GM23338 (cell line): ENCODE measurements around the gene PPP2R5E. TPM values are rescaled to one million over a fixed set of nuclear protein-coding genes. Genes with fewer than 3 reads are reported as not detected.

ENCODE experiments used
- ATAC-seq: fragments of 200-7000 bp; cut with Tn5 transposase; 3 replicates; pipeline ENCODE4 v1.9.1; 2020
- DNase-seq: peaks from one replicate; pipeline ENCODE4 v3.0.0-alpha.2; 2015; ENCODE audit warnings: low spot score
- H2AFZ ChIP-seq: fragments of 200-600 bp; sonication (generic); 2 replicates; pipeline ENCODE4 v1.8.0; 2016; ENCODE audit warnings: antibody characterized with exemption, mild to moderate bottlenecking, moderate library complexity
- H3F3A ChIP-seq: fragments of 200-600 bp; sonication (generic); replicated peaks from 2 replicates; pipeline ENCODE4 v1.8.0; 2017; ENCODE audit warnings: antibody characterized with exemption, mixed run types, low read depth
- H3K27ac ChIP-seq: fragments of 200-600 bp; sonication (generic); 2 replicates; pipeline ENCODE4 v1.6.1; 2016; ENCODE audit warnings: low read depth
- H3K27me3 ChIP-seq: fragments of 200-600 bp; sonication (generic); 2 replicates; pipeline ENCODE4 v1.8.0; 2016; ENCODE audit warnings: mild to moderate bottlenecking, mixed run types, moderate library complexity; ENCODE audit not compliant: insufficient read depth
- H3K36me3 ChIP-seq: fragments of 200-600 bp; sonication (generic); 2 replicates; pipeline ENCODE4 v1.8.0; 2016; ENCODE audit warnings: mild to moderate bottlenecking; ENCODE audit not compliant: insufficient read depth
- H3K4me1 ChIP-seq: fragments of 200-600 bp; sonication (generic); 2 replicates; pipeline ENCODE4 v1.8.0; 2016; ENCODE audit warnings: mild to moderate bottlenecking, moderate library complexity; ENCODE audit not compliant: insufficient read depth
- H3K4me2 ChIP-seq: fragments of 200-600 bp; sonication (generic); 2 replicates; pipeline ENCODE4 v1.7.1; 2017; ENCODE audit warnings: mixed run types
- H3K4me3 ChIP-seq: fragments of 200-600 bp; sonication (generic); 2 replicates; pipeline ENCODE4 v1.6.1; 2016; ENCODE audit warnings: mixed run types
- H3K79me2 ChIP-seq: fragments of 200-600 bp; sonication (generic); replicated peaks from 2 replicates; pipeline ENCODE4 v1.8.0; 2017; ENCODE audit warnings: mild to moderate bottlenecking; ENCODE audit not compliant: insufficient read depth
- H3K9me2 ChIP-seq: fragments of 200-600 bp; sonication (generic); 2 replicates; pipeline ENCODE4 v1.8.0; 2017; ENCODE audit not compliant: insufficient read depth
- H4K20me1 ChIP-seq: fragments of 200-600 bp; sonication (generic); replicated peaks from 2 replicates; pipeline ENCODE4 v1.8.0; 2017; ENCODE audit warnings: mild to moderate bottlenecking; ENCODE audit not compliant: insufficient read depth
- H3K27ac Mint-ChIP-seq: 2 replicates; pipeline ENCODE4 v1.8.0; 2020; ENCODE audit warnings: inconsistent platforms, mild to moderate bottlenecking, moderate library complexity, mixed read lengths
- H3K27me3 Mint-ChIP-seq: 3 replicates; pipeline ENCODE4 v1.8.0; 2022; ENCODE audit warnings: low read depth, mild to moderate bottlenecking, moderate library complexity, mixed read lengths, inconsistent platforms; ENCODE audit not compliant: insufficient read depth, poor library complexity
- H3K36me3 Mint-ChIP-seq: 3 replicates; pipeline ENCODE4 v1.8.0; 2021; ENCODE audit warnings: low read depth, mild to moderate bottlenecking, inconsistent platforms, moderate library complexity, mixed read lengths
- H3K4me1 Mint-ChIP-seq: 3 replicates; pipeline ENCODE4 v1.8.0; 2020; ENCODE audit warnings: mild to moderate bottlenecking, inconsistent platforms, mixed read lengths
- H3K4me3 Mint-ChIP-seq: 3 replicates; pipeline ENCODE4 v1.8.0; 2021; ENCODE audit warnings: moderate library complexity, mild to moderate bottlenecking, inconsistent platforms, mixed read lengths
- H3K9me3 Mint-ChIP-seq: 3 replicates; pipeline ENCODE4 v1.8.0; 2020; ENCODE audit warnings: moderate library complexity, mild to moderate bottlenecking, inconsistent platforms, mixed read lengths
- CREB1 ChIP-seq: fragments of 250-450 bp; sonication (Bioruptor Pico); IDR thresholded peaks from 2 replicates; pipeline ENCODE4 v1.5.0; 2020; ENCODE audit warnings: low read depth, mild to moderate bottlenecking, moderate library complexity
- EZH2 ChIP-seq: fragments of 200-600 bp; sonication (generic); IDR thresholded peaks from one replicate; pipeline ENCODE4 v1.8.0; 2017; ENCODE audit warnings: antibody characterized with exemption, mild to moderate bottlenecking, low read depth; ENCODE audit not compliant: unreplicated experiment
- EZH2phosphoT487 ChIP-seq: fragments of 200-600 bp; sonication (generic); IDR thresholded peaks from one replicate; pipeline ENCODE4 v1.8.1; 2018; ENCODE audit warnings: antibody characterized with exemption; ENCODE audit not compliant: unreplicated experiment
- JUNB ChIP-seq: IDR thresholded peaks from one replicate; pipeline ENCODE4 v1.6.1; 2016; ENCODE audit warnings: antibody characterized with exemption; ENCODE audit not compliant: unreplicated experiment
- NANOG ChIP-seq: IDR thresholded peaks from 2 replicates; pipeline ENCODE4 v1.6.1; 2016; ENCODE audit warnings: antibody characterized with exemption, borderline replicate concordance
- POLR2AphosphoS5 ChIP-seq: IDR thresholded peaks from 2 replicates; pipeline ENCODE4 v1.6.1; 2016; ENCODE audit warnings: antibody characterized with exemption, low read depth
- STAT1 ChIP-seq: IDR thresholded peaks from one replicate; pipeline ENCODE4 v1.6.1; 2016; ENCODE audit warnings: antibody characterized with exemption; ENCODE audit not compliant: unreplicated experiment
- ZNF114 ChIP-seq: fragments of 250-450 bp; sonication (Bioruptor Pico); IDR thresholded peaks from 2 replicates; pipeline ENCODE4 v1.5.0; 2020; ENCODE audit warnings: mild to moderate bottlenecking, moderate library complexity
- ZNF331 ChIP-seq: fragments of 250-450 bp; sonication (Bioruptor Pico); IDR thresholded peaks from 2 replicates; pipeline ENCODE4 v1.5.0; 2020; ENCODE audit warnings: low read depth, mild to moderate bottlenecking, moderate library complexity
- polyA plus RNA-seq: library from polyadenylated mRNA; unstranded; fragments of >200 nt; fragmentation: Nextera tagmentation; extraction: Ambion mirVana; gene quantifications from 2 replicates; pipeline ENCODE4 v1.2.1, GENCODE V29; 2016
- total RNA-seq: library from RNA; depleted of rRNA; stranded (reverse); fragments of >200 nt; shearing (Covaris generic); gene quantifications from 2 replicates; pipeline ENCODE4 v1.2.3, GENCODE V29; 2014
- TF ChIP-seq, protein P1 (sequence below): fragments of 250-450 bp; sonication (Bioruptor Pico); IDR thresholded peaks from 2 replicates; pipeline ENCODE4 v1.5.0; 2020; ENCODE audit warnings: mild to moderate bottlenecking, moderate library complexity
- TF ChIP-seq, protein P2 (sequence below): IDR thresholded peaks from 2 replicates; pipeline ENCODE4 v1.6.1; 2016; ENCODE audit warnings: antibody characterized with exemption
- TF ChIP-seq, protein P3 (sequence below): IDR thresholded peaks from one replicate; pipeline ENCODE4 v1.6.1; 2018; ENCODE audit warnings: antibody characterized with exemption; ENCODE audit not compliant: unreplicated experiment
- TF ChIP-seq, protein P4 (sequence below), 2 experiments: fragments of 200-600 bp in 1 of 2; sonication (generic) in 1 of 2; conservative IDR thresholded peaks; 2 replicates each; pipeline versions ENCODE4 v1.5.1 to v1.6.1; 2016 to 2017; ENCODE audit warnings: antibody characterized with exemption in 2 of 2, low read depth in 2 of 2, mild to moderate bottlenecking in 2 of 2, moderate library complexity in 1 of 2

PPP2R5E gene
- total and polyA plus RNA-seq, 2 experiments from 2014 or later, result 40.9 to 45.5 TPM

DNA sequence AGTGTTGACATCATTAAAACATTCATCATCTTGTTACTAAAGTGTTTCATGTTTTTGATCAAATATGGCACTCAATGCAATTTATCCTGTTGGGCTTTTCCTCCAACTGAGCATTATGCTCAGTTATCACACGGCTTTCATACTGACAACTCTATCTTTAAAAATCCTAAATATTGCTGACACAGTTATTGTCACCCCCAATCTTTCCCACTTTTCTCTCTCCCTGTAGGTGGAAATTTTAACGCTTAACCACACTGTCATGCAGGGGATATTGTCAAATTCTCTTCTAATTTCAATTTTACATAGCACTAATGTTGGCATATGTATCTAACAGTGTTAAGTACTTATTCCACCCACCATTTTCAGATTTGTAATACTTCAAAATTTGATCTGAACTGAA is 164.7 kb downstream of the PPP2R5E start:
- peaks cover 13% of the 10 kb centered on the region for H3K36me3 ChIP-seq
- Mint-ChIP-seq H3K4me3 (no peak overlapping the region), H3K9me3 (no peaks in the 10 kb centered on the region), H3K27me3 (no peaks in the 10 kb centered on the region), H3K36me3 (peaks cover 38% of the 10 kb centered on the region), H3K27ac (no peak overlapping the region), H3K4me1 (no peaks in the 10 kb centered on the region)
- H3K4me2 ChIP-seq, result no peak overlapping the region
- H2AFZ ChIP-seq, result no peak overlapping the region
- TF ChIP-seq EZH2 (no peak), ZNF114 (CRISPR knock-in tag) (no peak), ZNF331 (no peak), NANOG (no peak), EZH2phosphoT487 (no peak), CREB1 (CRISPR knock-in tag) (no peak), JUNB (no peak), STAT1 (no peak), POLR2AphosphoS5 (no peak)
- TF ChIP-seq, protein P1, sequence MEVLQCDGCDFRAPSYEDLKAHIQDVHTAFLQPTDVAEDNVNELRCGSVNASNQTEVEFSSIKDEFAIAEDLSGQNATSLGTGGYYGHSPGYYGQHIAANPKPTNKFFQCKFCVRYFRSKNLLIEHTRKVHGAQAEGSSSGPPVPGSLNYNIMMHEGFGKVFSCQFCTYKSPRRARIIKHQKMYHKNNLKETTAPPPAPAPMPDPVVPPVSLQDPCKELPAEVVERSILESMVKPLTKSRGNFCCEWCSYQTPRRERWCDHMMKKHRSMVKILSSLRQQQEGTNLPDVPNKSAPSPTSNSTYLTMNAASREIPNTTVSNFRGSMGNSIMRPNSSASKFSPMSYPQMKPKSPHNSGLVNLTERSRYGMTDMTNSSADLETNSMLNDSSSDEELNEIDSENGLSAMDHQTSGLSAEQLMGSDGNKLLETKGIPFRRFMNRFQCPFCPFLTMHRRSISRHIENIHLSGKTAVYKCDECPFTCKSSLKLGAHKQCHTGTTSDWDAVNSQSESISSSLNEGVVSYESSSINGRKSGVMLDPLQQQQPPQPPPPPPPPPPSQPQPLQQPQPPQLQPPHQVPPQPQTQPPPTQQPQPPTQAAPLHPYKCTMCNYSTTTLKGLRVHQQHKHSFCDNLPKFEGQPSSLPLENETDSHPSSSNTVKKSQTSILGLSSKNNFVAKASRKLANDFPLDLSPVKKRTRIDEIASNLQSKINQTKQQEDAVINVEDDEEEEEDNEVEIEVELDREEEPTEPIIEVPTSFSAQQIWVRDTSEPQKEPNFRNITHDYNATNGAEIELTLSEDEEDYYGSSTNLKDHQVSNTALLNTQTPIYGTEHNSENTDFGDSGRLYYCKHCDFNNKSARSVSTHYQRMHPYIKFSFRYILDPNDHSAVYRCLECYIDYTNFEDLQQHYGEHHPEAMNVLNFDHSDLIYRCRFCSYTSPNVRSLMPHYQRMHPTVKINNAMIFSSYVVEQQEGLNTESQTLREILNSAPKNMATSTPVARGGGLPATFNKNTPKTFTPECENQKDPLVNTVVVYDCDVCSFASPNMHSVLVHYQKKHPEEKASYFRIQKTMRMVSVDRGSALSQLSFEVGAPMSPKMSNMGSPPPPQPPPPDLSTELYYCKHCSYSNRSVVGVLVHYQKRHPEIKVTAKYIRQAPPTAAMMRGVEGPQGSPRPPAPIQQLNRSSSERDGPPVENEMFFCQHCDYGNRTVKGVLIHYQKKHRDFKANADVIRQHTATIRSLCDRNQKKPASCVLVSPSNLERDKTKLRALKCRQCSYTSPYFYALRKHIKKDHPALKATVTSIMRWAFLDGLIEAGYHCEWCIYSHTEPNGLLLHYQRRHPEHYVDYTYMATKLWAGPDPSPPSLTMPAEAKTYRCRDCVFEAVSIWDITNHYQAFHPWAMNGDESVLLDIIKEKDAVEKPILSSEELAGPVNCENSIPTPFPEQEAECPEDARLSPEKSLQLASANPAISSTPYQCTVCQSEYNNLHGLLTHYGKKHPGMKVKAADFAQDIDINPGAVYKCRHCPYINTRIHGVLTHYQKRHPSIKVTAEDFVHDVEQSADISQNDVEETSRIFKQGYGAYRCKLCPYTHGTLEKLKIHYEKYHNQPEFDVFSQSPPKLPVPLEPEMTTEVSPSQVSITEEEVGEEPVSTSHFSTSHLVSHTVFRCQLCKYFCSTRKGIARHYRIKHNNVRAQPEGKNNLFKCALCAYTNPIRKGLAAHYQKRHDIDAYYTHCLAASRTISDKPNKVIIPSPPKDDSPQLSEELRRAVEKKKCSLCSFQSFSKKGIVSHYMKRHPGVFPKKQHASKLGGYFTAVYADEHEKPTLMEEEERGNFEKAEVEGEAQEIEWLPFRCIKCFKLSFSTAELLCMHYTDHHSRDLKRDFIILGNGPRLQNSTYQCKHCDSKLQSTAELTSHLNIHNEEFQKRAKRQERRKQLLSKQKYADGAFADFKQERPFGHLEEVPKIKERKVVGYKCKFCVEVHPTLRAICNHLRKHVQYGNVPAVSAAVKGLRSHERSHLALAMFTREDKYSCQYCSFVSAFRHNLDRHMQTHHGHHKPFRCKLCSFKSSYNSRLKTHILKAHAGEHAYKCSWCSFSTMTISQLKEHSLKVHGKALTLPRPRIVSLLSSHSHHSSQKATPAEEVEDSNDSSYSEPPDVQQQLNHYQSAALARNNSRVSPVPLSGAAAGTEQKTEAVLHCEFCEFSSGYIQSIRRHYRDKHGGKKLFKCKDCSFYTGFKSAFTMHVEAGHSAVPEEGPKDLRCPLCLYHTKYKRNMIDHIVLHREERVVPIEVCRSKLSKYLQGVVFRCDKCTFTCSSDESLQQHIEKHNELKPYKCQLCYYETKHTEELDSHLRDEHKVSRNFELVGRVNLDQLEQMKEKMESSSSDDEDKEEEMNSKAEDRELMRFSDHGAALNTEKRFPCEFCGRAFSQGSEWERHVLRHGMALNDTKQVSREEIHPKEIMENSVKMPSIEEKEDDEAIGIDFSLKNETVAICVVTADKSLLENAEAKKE (CRISPR knock-in tag), result no peak
- TF ChIP-seq, protein P2, sequence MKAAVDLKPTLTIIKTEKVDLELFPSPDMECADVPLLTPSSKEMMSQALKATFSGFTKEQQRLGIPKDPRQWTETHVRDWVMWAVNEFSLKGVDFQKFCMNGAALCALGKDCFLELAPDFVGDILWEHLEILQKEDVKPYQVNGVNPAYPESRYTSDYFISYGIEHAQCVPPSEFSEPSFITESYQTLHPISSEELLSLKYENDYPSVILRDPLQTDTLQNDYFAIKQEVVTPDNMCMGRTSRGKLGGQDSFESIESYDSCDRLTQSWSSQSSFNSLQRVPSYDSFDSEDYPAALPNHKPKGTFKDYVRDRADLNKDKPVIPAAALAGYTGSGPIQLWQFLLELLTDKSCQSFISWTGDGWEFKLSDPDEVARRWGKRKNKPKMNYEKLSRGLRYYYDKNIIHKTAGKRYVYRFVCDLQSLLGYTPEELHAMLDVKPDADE, result no peak
- TF ChIP-seq, protein P3, sequence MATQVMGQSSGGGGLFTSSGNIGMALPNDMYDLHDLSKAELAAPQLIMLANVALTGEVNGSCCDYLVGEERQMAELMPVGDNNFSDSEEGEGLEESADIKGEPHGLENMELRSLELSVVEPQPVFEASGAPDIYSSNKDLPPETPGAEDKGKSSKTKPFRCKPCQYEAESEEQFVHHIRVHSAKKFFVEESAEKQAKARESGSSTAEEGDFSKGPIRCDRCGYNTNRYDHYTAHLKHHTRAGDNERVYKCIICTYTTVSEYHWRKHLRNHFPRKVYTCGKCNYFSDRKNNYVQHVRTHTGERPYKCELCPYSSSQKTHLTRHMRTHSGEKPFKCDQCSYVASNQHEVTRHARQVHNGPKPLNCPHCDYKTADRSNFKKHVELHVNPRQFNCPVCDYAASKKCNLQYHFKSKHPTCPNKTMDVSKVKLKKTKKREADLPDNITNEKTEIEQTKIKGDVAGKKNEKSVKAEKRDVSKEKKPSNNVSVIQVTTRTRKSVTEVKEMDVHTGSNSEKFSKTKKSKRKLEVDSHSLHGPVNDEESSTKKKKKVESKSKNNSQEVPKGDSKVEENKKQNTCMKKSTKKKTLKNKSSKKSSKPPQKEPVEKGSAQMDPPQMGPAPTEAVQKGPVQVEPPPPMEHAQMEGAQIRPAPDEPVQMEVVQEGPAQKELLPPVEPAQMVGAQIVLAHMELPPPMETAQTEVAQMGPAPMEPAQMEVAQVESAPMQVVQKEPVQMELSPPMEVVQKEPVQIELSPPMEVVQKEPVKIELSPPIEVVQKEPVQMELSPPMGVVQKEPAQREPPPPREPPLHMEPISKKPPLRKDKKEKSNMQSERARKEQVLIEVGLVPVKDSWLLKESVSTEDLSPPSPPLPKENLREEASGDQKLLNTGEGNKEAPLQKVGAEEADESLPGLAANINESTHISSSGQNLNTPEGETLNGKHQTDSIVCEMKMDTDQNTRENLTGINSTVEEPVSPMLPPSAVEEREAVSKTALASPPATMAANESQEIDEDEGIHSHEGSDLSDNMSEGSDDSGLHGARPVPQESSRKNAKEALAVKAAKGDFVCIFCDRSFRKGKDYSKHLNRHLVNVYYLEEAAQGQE, result no peak
- TF ChIP-seq, protein P4, sequence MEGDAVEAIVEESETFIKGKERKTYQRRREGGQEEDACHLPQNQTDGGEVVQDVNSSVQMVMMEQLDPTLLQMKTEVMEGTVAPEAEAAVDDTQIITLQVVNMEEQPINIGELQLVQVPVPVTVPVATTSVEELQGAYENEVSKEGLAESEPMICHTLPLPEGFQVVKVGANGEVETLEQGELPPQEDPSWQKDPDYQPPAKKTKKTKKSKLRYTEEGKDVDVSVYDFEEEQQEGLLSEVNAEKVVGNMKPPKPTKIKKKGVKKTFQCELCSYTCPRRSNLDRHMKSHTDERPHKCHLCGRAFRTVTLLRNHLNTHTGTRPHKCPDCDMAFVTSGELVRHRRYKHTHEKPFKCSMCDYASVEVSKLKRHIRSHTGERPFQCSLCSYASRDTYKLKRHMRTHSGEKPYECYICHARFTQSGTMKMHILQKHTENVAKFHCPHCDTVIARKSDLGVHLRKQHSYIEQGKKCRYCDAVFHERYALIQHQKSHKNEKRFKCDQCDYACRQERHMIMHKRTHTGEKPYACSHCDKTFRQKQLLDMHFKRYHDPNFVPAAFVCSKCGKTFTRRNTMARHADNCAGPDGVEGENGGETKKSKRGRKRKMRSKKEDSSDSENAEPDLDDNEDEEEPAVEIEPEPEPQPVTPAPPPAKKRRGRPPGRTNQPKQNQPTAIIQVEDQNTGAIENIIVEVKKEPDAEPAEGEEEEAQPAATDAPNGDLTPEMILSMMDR (conservative IDR thresholded peaks at IDR 0.05; ENCODE audit: low read depth in 2 of 2), result no peak
- no peaks in the 10 kb centered on the region for H3K27me3 ChIP-seq
- ATAC-seq (no peak), DNase-seq (no peak)
- H3K9me2 ChIP-seq, result no peaks in the 10 kb centered on the region
- H3F3A ChIP-seq, result no peaks in the 10 kb centered on the region
- H4K20me1 ChIP-seq, result no peaks in the 10 kb centered on the region; the same call in 1 of the 2 replicates
- H3K4me3 ChIP-seq, result no peak overlapping the region
- H3K79me2 ChIP-seq, result no peaks in the 10 kb centered on the region
- H3K27ac ChIP-seq, result no peak overlapping the region
- H3K4me1 ChIP-seq, result no peaks in the 10 kb centered on the region
